HCEC 1CT (cell line): ENCODE measurements around the gene PLA2R1.

Experiments used
- DNase-seq: peaks from one replicate; pipeline ENCODE4 v3.0.0-alpha.2; 2017

Gene PLA2R1

DNA sequence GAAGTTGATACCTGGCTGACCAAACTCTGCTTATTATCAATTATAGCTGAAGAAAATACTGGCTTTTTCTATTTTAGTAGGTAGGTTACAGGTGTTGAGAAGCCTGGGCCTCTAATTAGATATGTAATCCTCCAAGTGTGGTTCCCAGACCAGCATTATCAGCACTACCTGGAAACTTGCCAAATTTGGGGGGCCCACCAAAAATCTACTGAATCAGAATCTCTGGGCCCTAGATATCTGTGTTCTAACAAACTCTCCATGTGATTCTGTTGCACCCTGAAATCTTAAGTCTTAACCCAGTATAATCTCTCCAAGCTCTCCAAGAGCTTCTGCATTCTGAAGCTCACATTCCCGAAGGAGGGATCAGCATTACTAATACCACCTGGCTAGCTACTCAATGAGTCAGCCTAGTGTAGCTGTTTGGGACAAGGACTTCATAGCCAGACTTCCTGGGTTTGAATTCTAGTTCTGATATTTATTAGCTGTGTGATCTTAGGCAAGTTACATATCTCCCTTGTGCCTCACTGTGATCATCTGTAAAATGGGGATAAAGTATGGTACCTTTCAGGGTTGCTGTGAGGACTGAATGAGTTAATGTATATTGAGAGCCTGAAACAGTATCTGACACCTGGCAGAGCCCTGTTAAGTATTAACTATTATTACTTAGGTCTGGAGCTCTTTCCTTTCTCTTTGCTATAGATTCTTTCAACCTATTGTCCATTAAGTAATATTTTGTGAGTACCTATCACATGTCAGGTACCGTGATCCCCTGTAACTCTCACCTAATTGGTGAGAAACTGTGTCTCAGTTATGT lies 170.3 kb downstream of the PLA2R1 start:
- DNase-seq: peak; percentile 75

DNA sequence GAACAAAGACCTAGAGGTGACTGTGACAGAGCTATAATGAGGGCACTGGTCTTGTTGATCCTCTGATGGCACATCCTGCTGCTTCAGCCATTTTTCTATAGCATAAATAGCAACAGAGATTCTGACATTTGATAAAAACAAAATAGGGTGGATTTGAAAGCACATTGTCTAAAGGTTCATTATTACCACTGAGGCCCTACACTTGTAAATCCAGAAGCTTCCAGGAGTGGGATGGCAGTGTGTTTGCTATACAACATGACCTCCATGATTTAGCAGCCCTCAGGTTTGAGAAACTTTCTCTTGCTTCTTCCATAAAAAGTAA lies 171.2 kb downstream of the PLA2R1 start:
- DNase-seq: no peak

DNA sequence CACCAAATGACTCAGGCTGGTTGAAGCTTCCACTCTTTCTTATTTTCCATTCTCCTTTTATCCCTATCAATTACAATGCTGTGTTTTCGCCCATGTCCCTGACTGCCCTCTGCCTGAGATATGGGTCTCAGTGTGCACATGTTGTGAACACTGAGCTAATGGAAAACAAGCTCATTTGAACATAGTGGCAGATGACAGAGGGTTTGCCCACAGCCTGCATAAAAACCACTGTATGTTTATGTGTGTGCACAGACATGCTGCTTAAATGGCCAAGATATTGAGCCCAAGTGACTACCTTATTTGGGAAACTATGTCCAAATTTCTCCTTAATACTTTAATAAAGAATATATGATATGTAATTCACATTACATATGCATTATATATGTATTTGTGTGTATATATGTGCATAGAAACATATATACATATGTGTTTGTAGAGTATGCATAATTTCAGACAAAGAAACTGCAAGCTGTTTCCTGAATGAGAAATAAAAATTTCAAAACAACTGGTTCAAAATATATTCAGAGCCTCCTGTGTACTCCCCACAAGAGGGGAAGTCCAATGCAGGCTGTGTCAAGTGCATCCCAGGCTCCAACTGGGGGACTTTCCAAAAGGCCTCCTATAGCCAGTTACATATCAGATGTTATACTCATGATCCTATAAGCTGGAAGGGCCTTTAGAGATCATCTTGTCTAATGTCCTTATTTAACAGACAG lies 171.7 kb downstream of the PLA2R1 start:
- no peak for DNase-seq

DNA sequence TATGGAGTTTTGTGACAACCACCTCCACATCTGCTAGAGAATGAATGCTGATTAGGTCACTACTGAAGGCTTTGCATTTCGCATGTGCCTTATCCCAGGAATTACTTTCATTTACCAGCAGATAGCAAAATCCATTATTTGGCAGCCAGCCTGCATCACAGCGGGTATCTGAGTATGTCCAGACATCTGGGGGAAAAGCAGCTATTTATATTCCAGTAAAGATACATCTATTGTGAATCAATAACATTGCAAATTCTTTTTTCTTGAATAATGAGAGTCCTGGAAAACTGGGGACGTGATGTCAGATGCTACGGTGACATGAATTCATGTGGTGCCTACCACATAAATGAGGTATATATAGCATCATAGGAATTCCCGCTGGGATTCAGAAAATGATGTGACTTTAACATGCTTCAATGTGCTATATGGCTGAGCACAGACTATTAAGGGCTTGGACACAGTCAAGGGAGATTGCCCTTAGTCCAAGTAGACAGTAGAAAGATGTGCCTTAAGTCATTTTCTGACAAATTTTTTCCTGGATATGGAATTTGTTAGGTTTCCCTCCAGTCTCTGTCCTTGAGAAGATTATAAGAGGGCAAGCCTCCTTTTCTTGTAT lies 180.2 kb downstream of the PLA2R1 start:
- DNase-seq: no peak
